ENCODE data around the gene TMEM141.
"Not testable (repeated sequence)": the region's sequence is repeated elsewhere in the genome, so short reads cannot be mapped to it uniquely, and the experiment has no call there.

The TMEM141 gene

GRCh38 chr9:136773386-136774044 is 17.6 kb upstream of the TMEM141 start:
- DNase-seq (ENCODE audit: low read depth in 2 of 2): no peak

- no peak for DNase-seq (ENCODE audit: low read depth in 2 of 2)
Observed at GRCh38 chr9:136774416-136775045, 16.6 kb upstream of the TMEM141 start.

GRCh38 chr9:136775191-136775590 is 16.0 kb upstream of the TMEM141 start:
- no peak for DNase-seq (ENCODE audit: low read depth in 2 of 2)

- DNase-seq (ENCODE audit: low read depth in 2 of 2): no peak
Observed at GRCh38 chr9:136776947-136777346, 14.2 kb upstream of the TMEM141 start.

GRCh38 chr9:136777359-136777758 is 13.8 kb upstream of the TMEM141 start:
- no peak for DNase-seq (ENCODE audit: low read depth in 2 of 2)

- DNase-seq (ENCODE audit: low read depth in 2 of 2): no peak
Observed at GRCh38 chr9:136779808-136780207, 11.3 kb upstream of the TMEM141 start.

GRCh38 chr9:136782452-136782851 is 8.7 kb upstream of the TMEM141 start:
- DNase-seq (ENCODE audit: low read depth in 2 of 2): no peak

GRCh38 chr9:136784249-136784996 is 6.7 kb upstream of the TMEM141 start:
- no peak for DNase-seq (ENCODE audit: low read depth in 2 of 2)

GRCh38 chr9:136784997-136785361 is 6.2 kb upstream of the TMEM141 start:
- no peak for DNase-seq (ENCODE audit: low read depth in 2 of 2)

GRCh38 chr9:136785565-136786355 is 5.4 kb upstream of the TMEM141 start:
- not testable (repeated sequence) for DNase-seq (ENCODE audit: low read depth in 2 of 2)

- DNase-seq (ENCODE audit: low read depth in 2 of 2): no peak
Observed at GRCh38 chr9:136786451-136786850, 4.7 kb upstream of the TMEM141 start.

GRCh38 chr9:136786983-136787382 is 4.2 kb upstream of the TMEM141 start:
- DNase-seq (ENCODE audit: low read depth in 2 of 2): not testable (repeated sequence)

GRCh38 chr9:136787690-136788400 is 3.3 kb upstream of the TMEM141 start:
- DNase-seq (ENCODE audit: low read depth in 2 of 2): peak in 1 of 2 donors; percentile 32

GRCh38 chr9:136788644-136789522 is 2.3 kb upstream of the TMEM141 start:
- DNase-seq (ENCODE audit: low read depth in 2 of 2): not testable (repeated sequence)

GRCh38 chr9:136789523-136789937 is 1.6 kb upstream of the TMEM141 start:
- no peak for DNase-seq (ENCODE audit: low read depth in 2 of 2)

- DNase-seq (ENCODE audit: low read depth in 2 of 2): peak; percentile 34 to 38
Observed at GRCh38 chr9:136791516-136792276, 552 bp downstream of the TMEM141 start.

GRCh38 chr9:136792321-136793085 is 1.4 kb downstream of the TMEM141 start:
- no peak for DNase-seq (ENCODE audit: low read depth in 2 of 2)

GRCh38 chr9:136793086-136793946 is 2.2 kb downstream of the TMEM141 start:
- no peak for DNase-seq (ENCODE audit: low read depth in 2 of 2)
